ENCODE data around the gene RBM46. TPM values are rescaled to one million over a fixed set of nuclear protein-coding genes. Genes with fewer than 3 reads are reported as not detected.

Gene RBM46
- not detected for total RNA-seq

- POLR2A ChIA-PET: no interaction called here
- Mint-ChIP-seq H3K4me1 (no peaks in the 10 kb centered on the region), H3K36me3 (no peaks in the 10 kb centered on the region), H3K27me3 (peaks cover 8% of the 10 kb centered on the region), H3K9me3 (no peaks in the 10 kb centered on the region), H3K27ac (no peak within 1 kb of the TSS), H3K4me3 (no peak within 1 kb of the TSS)
- DNase-seq (no peak), ATAC-seq (ENCODE audit: low read depth) (no peak)
Observed at GRCh38 chr4:154781126-154781982, at the start of gene RBM46. RBM46 (plus strand) TSS chr4:154781272; CDS start chr4:154796753, 15,481 bp downstream.

- no peaks in the 10 kb centered on the region for H3K36me3 Mint-ChIP-seq
- POLR2A ChIA-PET: no interaction called here
- no peak overlapping the region for H3K4me3 Mint-ChIP-seq
- DNase-seq (no peak), ATAC-seq (ENCODE audit: low read depth) (no peak)
- no peaks in the 10 kb centered on the region for H3K4me1 Mint-ChIP-seq
- no peaks in the 10 kb centered on the region for H3K9me3 Mint-ChIP-seq
- no peak overlapping the region for H3K27ac Mint-ChIP-seq
- H3K27me3 Mint-ChIP-seq: peaks cover 11% of the 10 kb centered on the region
Observed at GRCh38 chr4:154731756-154732155, 49.3 kb upstream of the RBM46 start.

GRCh38 chr4:154732669-154733068, 48.4 kb upstream of the RBM46 start:
- DNase-seq: no peak
- POLR2A ChIA-PET: no interaction called here
- Mint-ChIP-seq H3K36me3 (no peaks in the 10 kb centered on the region), H3K27me3 (peaks cover 11% of the 10 kb centered on the region), H3K4me3 (no peak overlapping the region), H3K9me3 (no peaks in the 10 kb centered on the region), H3K4me1 (no peaks in the 10 kb centered on the region), H3K27ac (no peak overlapping the region)
- no peak for ATAC-seq (ENCODE audit: low read depth)

GRCh38 chr4:154736770-154737169, 44.3 kb upstream of the RBM46 start:
- peaks cover 37% of the 10 kb centered on the region for H3K27me3 Mint-ChIP-seq
- H3K9me3 Mint-ChIP-seq: no peaks in the 10 kb centered on the region
- no peaks in the 10 kb centered on the region for H3K36me3 Mint-ChIP-seq
- no peak overlapping the region for H3K27ac Mint-ChIP-seq
- no peak overlapping the region for H3K4me3 Mint-ChIP-seq
- ATAC-seq (ENCODE audit: low read depth) (no peak), DNase-seq (no peak)
- peaks cover 1% of the 10 kb centered on the region for H3K4me1 Mint-ChIP-seq
- POLR2A ChIA-PET: no interaction called here

GRCh38 chr4:154738426-154738825, 42.6 kb upstream of the RBM46 start:
- ATAC-seq (ENCODE audit: low read depth) (no peak), DNase-seq (no peak)
- Mint-ChIP-seq H3K4me3 (no peak overlapping the region), H3K9me3 (no peaks in the 10 kb centered on the region), H3K4me1 (peaks cover 3% of the 10 kb centered on the region), H3K27ac (no peak overlapping the region), H3K36me3 (no peaks in the 10 kb centered on the region), H3K27me3 (peaks cover 44% of the 10 kb centered on the region)
- POLR2A ChIA-PET: no interaction called here

- DNase-seq (no peak), ATAC-seq (ENCODE audit: low read depth) (no peak)
- peaks cover 6% of the 10 kb centered on the region for H3K4me1 Mint-ChIP-seq
- H3K4me3 Mint-ChIP-seq: no peak overlapping the region
- H3K36me3 Mint-ChIP-seq: no peaks in the 10 kb centered on the region
- H3K27me3 Mint-ChIP-seq: peaks cover 48% of the 10 kb centered on the region
- no peak overlapping the region for H3K27ac Mint-ChIP-seq
- H3K9me3 Mint-ChIP-seq: no peaks in the 10 kb centered on the region
- POLR2A ChIA-PET: no interaction called here
Observed at GRCh38 chr4:154739111-154739510, 42.0 kb upstream of the RBM46 start.

GRCh38 chr4:154740462-154740861, 40.6 kb upstream of the RBM46 start:
- Mint-ChIP-seq H3K4me3 (no peak overlapping the region), H3K27me3 (peaks cover 61% of the 10 kb centered on the region), H3K4me1 (peaks cover 10% of the 10 kb centered on the region), H3K9me3 (no peaks in the 10 kb centered on the region), H3K36me3 (no peaks in the 10 kb centered on the region), H3K27ac (no peak overlapping the region)
- ATAC-seq (ENCODE audit: low read depth) (no peak), DNase-seq (no peak)
- POLR2A ChIA-PET: no interaction called here

- POLR2A ChIA-PET: no interaction called here
- Mint-ChIP-seq H3K36me3 (no peaks in the 10 kb centered on the region), H3K27me3 (peaks cover 63% of the 10 kb centered on the region), H3K27ac (no peak overlapping the region), H3K4me3 (no peak overlapping the region), H3K4me1 (peaks cover 10% of the 10 kb centered on the region), H3K9me3 (no peaks in the 10 kb centered on the region)
- no peak for DNase-seq
- ATAC-seq (ENCODE audit: low read depth): no peak
Observed at GRCh38 chr4:154741131-154741665, 39.9 kb upstream of the RBM46 start.

- POLR2A ChIA-PET: no interaction called here
- Mint-ChIP-seq H3K27ac (no peak overlapping the region), H3K9me3 (no peaks in the 10 kb centered on the region), H3K27me3 (peaks cover 72% of the 10 kb centered on the region), H3K4me1 (peaks cover 10% of the 10 kb centered on the region), H3K4me3 (peak overlapping the region; percentile 44), H3K36me3 (no peaks in the 10 kb centered on the region)
- DNase-seq (no peak), ATAC-seq (ENCODE audit: low read depth) (no peak)
Observed at GRCh38 chr4:154741922-154742850, 38.9 kb upstream of the RBM46 start.

GRCh38 chr4:154743683-154744340, 37.3 kb upstream of the RBM46 start, which contains the start of gene LRAT:
LRAT (plus strand) TSS chr4:154744000; CDS start chr4:154744327, 327 bp downstream.
- no peaks in the 10 kb centered on the region for H3K36me3 Mint-ChIP-seq
- POLR2A ChIA-PET: interaction anchor here (0.6 kb wide), 1 partner anchor 1511 kb away, joined by 3 read pairs; no protein-coding TSS in a partner anchor
- H3K4me3 Mint-ChIP-seq: peak within 1 kb of the TSS; percentile 81
- peaks cover 10% of the 10 kb centered on the region for H3K4me1 Mint-ChIP-seq
- no peaks in the 10 kb centered on the region for H3K9me3 Mint-ChIP-seq
- DNase-seq (peak; percentile 60), ATAC-seq (ENCODE audit: low read depth) (peak; percentile 82)
- no peak within 1 kb of the TSS for H3K27ac Mint-ChIP-seq
- peaks cover 67% of the 10 kb centered on the region for H3K27me3 Mint-ChIP-seq

- DNase-seq: no peak
- Mint-ChIP-seq H3K4me3 (peak overlapping the region; percentile 81), H3K9me3 (no peaks in the 10 kb centered on the region), H3K27me3 (peaks cover 69% of the 10 kb centered on the region), H3K27ac (no peak overlapping the region), H3K36me3 (no peaks in the 10 kb centered on the region), H3K4me1 (peaks cover 10% of the 10 kb centered on the region)
- no peak for ATAC-seq (ENCODE audit: low read depth)
- POLR2A ChIA-PET: no interaction called here
Observed at GRCh38 chr4:154744341-154744926, 36.6 kb upstream of the RBM46 start.

GRCh38 chr4:154757713-154758112, 23.4 kb upstream of the RBM46 start:
- POLR2A ChIA-PET: no interaction called here
- H3K9me3 Mint-ChIP-seq: no peaks in the 10 kb centered on the region
- no peaks in the 10 kb centered on the region for H3K36me3 Mint-ChIP-seq
- H3K27me3 Mint-ChIP-seq: peaks cover 3% of the 10 kb centered on the region
- H3K4me3 Mint-ChIP-seq: no peak overlapping the region
- no peaks in the 10 kb centered on the region for H3K4me1 Mint-ChIP-seq
- no peak for ATAC-seq (ENCODE audit: low read depth)
- H3K27ac Mint-ChIP-seq: no peak overlapping the region
- DNase-seq: no peak

GRCh38 chr4:154760895-154761294, 20.2 kb upstream of the RBM46 start:
- no peaks in the 10 kb centered on the region for H3K9me3 Mint-ChIP-seq
- POLR2A ChIA-PET: no interaction called here
- peaks cover 3% of the 10 kb centered on the region for H3K27me3 Mint-ChIP-seq
- H3K27ac Mint-ChIP-seq: no peak overlapping the region
- DNase-seq (no peak), ATAC-seq (ENCODE audit: low read depth) (no peak)
- H3K4me1 Mint-ChIP-seq: no peaks in the 10 kb centered on the region
- H3K36me3 Mint-ChIP-seq: no peaks in the 10 kb centered on the region
- no peak overlapping the region for H3K4me3 Mint-ChIP-seq

All from activated naive CD8-positive, alpha-beta T cell treated with anti-CD3 and anti-CD28 coated beads, Interleukin-2, amount 10 ng/mL, durations not matched to agents 7 days and 5 days (primary cell).